IMR-90 (cell line): ENCODE data around the gene INPP5D. TPM values are rescaled to one million over a fixed set of nuclear protein-coding genes. Genes with fewer than 3 reads are reported as not detected.

Source experiments
- ATAC-seq: fragments of 200-7000 bp; cut with Tn5 transposase; 2 replicates; pipeline ENCODE4 v1.9.1; 2020; ENCODE audit warnings: low read depth, mild to moderate bottlenecking, moderate library complexity
- BruUV-seq: library from RNA; stranded (reverse); fragments of 400-500 nt; replicated peaks from 2 replicates; lab custom pipeline; 2021; lab: Mats Ljungman, UMichigan
- CTCF ChIA-PET: fragments of 300-600 bp; formaldehyde crosslinking; extraction: SDS; loops from one replicate; lab custom pipeline; 2021; ENCODE audit warnings: antibody characterized with exemption; lab: Yijun Ruan, JAX
- POLR2A ChIA-PET: fragments of 300-600 bp; sonication (Branson Sonifier 250); formaldehyde crosslinking; loops from one replicate; lab custom pipeline; 2022; ENCODE audit warnings: antibody characterized with exemption; ENCODE audit not compliant: unreplicated experiment; lab: Charles Lee
- DNase-seq: peaks from one replicate; pipeline ENCODE4 v3.0.0; 2013
- H2AFZ ChIP-seq: replicated peaks from 2 replicates; pipeline ENCODE3; 2013; ENCODE audit warnings: low read length, mild to moderate bottlenecking; ENCODE audit not compliant: poor library complexity
- H2AK5ac ChIP-seq: 2 replicates; pipeline ENCODE4 v1.6.1; 2013; ENCODE audit warnings: low read depth, low read length, inconsistent platforms
- H2AK9ac ChIP-seq: replicated peaks from 2 replicates; pipeline ENCODE3; 2013; ENCODE audit warnings: mild to moderate bottlenecking, low read depth, low read length, moderate library complexity; ENCODE audit not compliant: poor library complexity
- H2BK120ac ChIP-seq: 2 replicates; pipeline ENCODE4 v1.6.1; 2013; ENCODE audit warnings: low read depth, low read length, inconsistent platforms
- H2BK15ac ChIP-seq: 3 replicates; pipeline ENCODE4 v1.6.1; 2013; ENCODE audit warnings: low read depth, low read length, inconsistent platforms
- H2BK20ac ChIP-seq: 2 replicates; pipeline ENCODE4 v1.6.1; 2013; ENCODE audit warnings: low read depth, mild to moderate bottlenecking, inconsistent platforms, low read length, moderate library complexity
- H2BK5ac ChIP-seq: 2 replicates; pipeline ENCODE4 v1.6.1; 2013; ENCODE audit warnings: mild to moderate bottlenecking, low read depth, low read length, inconsistent platforms; ENCODE audit not compliant: poor library complexity, severe bottlenecking
- H3K14ac ChIP-seq: replicated peaks from 2 replicates; pipeline ENCODE4 v1.6.1; 2013; ENCODE audit warnings: low read depth, low read length, inconsistent platforms
- H3K18ac ChIP-seq: 2 replicates; pipeline ENCODE4 v1.6.1; 2013; ENCODE audit warnings: low read depth, low read length, control low read depth
- H3K23ac ChIP-seq: 2 replicates; pipeline ENCODE4 v1.6.1; 2013; ENCODE audit warnings: low read depth, low read length, inconsistent platforms
- H3K27ac ChIP-seq: 2 replicates; pipeline ENCODE4 v1.5.1; 2013; ENCODE audit warnings: mild to moderate bottlenecking, control low read depth, low read length; ENCODE audit not compliant: insufficient read depth
- H3K27me3 ChIP-seq: 2 replicates; pipeline ENCODE4 v1.6.1; 2013; ENCODE audit warnings: low read length; ENCODE audit not compliant: control insufficient read depth, insufficient read depth
- H3K36me3 ChIP-seq: 2 replicates; pipeline ENCODE4 v1.6.1; 2013; ENCODE audit warnings: low read length, mixed read lengths; ENCODE audit not compliant: control insufficient read depth, insufficient read depth
- H3K4ac ChIP-seq: 2 replicates; pipeline ENCODE4 v1.6.1; 2013; ENCODE audit warnings: low read depth, low read length, inconsistent platforms
- H3K4me1 ChIP-seq: 2 replicates; pipeline ENCODE4 v1.6.1; 2013; ENCODE audit warnings: low read length, mixed read lengths; ENCODE audit not compliant: control insufficient read depth, insufficient read depth
- H3K4me2 ChIP-seq: 2 replicates; pipeline ENCODE4 v1.6.1; 2013; ENCODE audit warnings: low read depth, mild to moderate bottlenecking, control low read depth, low read length, moderate library complexity
- H3K4me3 ChIP-seq: 2 replicates; pipeline ENCODE4 v1.5.1; 2013; ENCODE audit warnings: low read depth, mild to moderate bottlenecking, control low read depth, low read length, moderate library complexity; ENCODE audit not compliant: insufficient read depth
- H3K56ac ChIP-seq: 2 replicates; pipeline ENCODE4 v1.6.1; 2013; ENCODE audit warnings: low read length, inconsistent platforms; ENCODE audit not compliant: insufficient read depth; ENCODE audit errors: extremely low read depth
- H3K79me1 ChIP-seq, 2 experiments: 2 replicates each; pipeline ENCODE4 v1.6.1; 2013; ENCODE audit warnings: low read length in 2 of 2, inconsistent platforms in 1 of 2, low read depth in 1 of 2
- H3K9ac ChIP-seq: 2 replicates; pipeline ENCODE4 v1.6.1; 2013; ENCODE audit warnings: low read depth, low read length, control low read depth
- H3K9me1 ChIP-seq: 2 replicates; pipeline ENCODE4 v1.6.1; 2013; ENCODE audit warnings: low read length, inconsistent platforms; ENCODE audit not compliant: insufficient read depth
- H3K9me3 ChIP-seq: 2 replicates; pipeline ENCODE4 v1.6.1; 2013; ENCODE audit warnings: low read length; ENCODE audit not compliant: control insufficient read depth, insufficient read depth
- H4K20me1 ChIP-seq: 2 replicates; pipeline ENCODE4 v1.6.1; 2013; ENCODE audit warnings: low read length, inconsistent platforms; ENCODE audit not compliant: insufficient read depth
- H4K5ac ChIP-seq: 2 replicates; pipeline ENCODE4 v1.6.1; 2013; ENCODE audit warnings: mild to moderate bottlenecking, low read depth, low read length, control low read depth
- H4K8ac ChIP-seq, 2 experiments: 2 replicates each; pipeline ENCODE4 v1.6.1; 2013; ENCODE audit warnings: low read depth in 2 of 2, low read length in 2 of 2, control low read depth in 1 of 2, inconsistent platforms in 1 of 2
- H4K91ac ChIP-seq: 2 replicates; pipeline ENCODE4 v1.6.1; 2013; ENCODE audit warnings: low read depth, low read length, inconsistent platforms; ENCODE audit not compliant: insufficient read depth
- BHLHE40 ChIP-seq: fragments of 150-350 bp; IDR thresholded peaks from 2 replicates; pipeline ENCODE4 v1.6.1; 2016; ENCODE audit warnings: mild to moderate bottlenecking, low read depth, low read length
- CEBPB ChIP-seq: IDR thresholded peaks from 2 replicates; pipeline ENCODE4 v1.6.1; 2012; ENCODE audit warnings: low read depth, low read length, improper control_type of control experiment
- FOS ChIP-seq: fragments of 150-350 bp; IDR thresholded peaks from 2 replicates; pipeline ENCODE4 v1.6.1; 2016; ENCODE audit warnings: low read depth, low read length
- MAFK ChIP-seq: IDR thresholded peaks from 2 replicates; pipeline ENCODE4 v1.6.1; 2012; ENCODE audit warnings: low read depth, low read length, improper control_type of control experiment
- MXI1 ChIP-seq: IDR thresholded peaks from 2 replicates; pipeline ENCODE4 v1.6.1; 2012; ENCODE audit warnings: low read depth, mild to moderate bottlenecking, low read length, moderate library complexity, borderline replicate concordance
- NFE2L2 ChIP-seq: fragments of 150-350 bp; IDR thresholded peaks from 2 replicates; pipeline ENCODE4 v1.6.1; 2016; ENCODE audit warnings: low read depth, mild to moderate bottlenecking, low read length
- POLR2A ChIP-seq: IDR thresholded peaks from 2 replicates; pipeline ENCODE4 v1.6.1; 2012; ENCODE audit warnings: mild to moderate bottlenecking, low read depth, low read length
- RAD21 ChIP-seq: IDR thresholded peaks from 2 replicates; pipeline ENCODE4 v1.6.1; 2012; ENCODE audit warnings: low read length, improper control_type of control experiment
- SMC3 ChIP-seq: fragments of 150-350 bp; IDR thresholded peaks from 2 replicates; pipeline ENCODE4 v1.6.1; 2016; ENCODE audit warnings: low read depth, mild to moderate bottlenecking, antibody characterized with exemption, low read length, moderate library complexity
- USF2 ChIP-seq: fragments of 150-350 bp; IDR thresholded peaks from 2 replicates; pipeline ENCODE4 v1.6.1; 2017; ENCODE audit warnings: mild to moderate bottlenecking, antibody characterized with exemption, low read length, low read depth
- WGBS, 2 experiments: methylation state at CpG; one replicate each; pipeline versions ENCODE4 v1.1.5 to v1.1.7; 2013; ENCODE audit warnings: missing lambda C conversion rate in 2 of 2; ENCODE audit not compliant: insufficient read length in 1 of 2; ENCODE audit errors: extremely low coverage in 2 of 2; 5-methylcytosine and 5-hydroxymethylcytosine counted together
- dilution Hi-C: fragments of 300-500 bp; cut with HindIII; formaldehyde crosslinking; loops from one replicate; pipeline ENCODE4 v1.14.3; 2018; ENCODE audit warnings: low sequenced_read_pairs; ENCODE audit not compliant: unreplicated experiment
- in situ Hi-C: fragments of 300-500 bp; cut with MboI; formaldehyde crosslinking; loops from 3 replicates; pipeline ENCODE4 v1.14.3; 2019; ENCODE audit warnings: low sequenced_read_pairs, inconsistent platforms, mixed read lengths
- intact Hi-C: fragments of 100-400 bp; cut with micrococcal nuclease; formaldehyde crosslinking; loops from 2 replicates; pipeline ENCODE4 v1.10.0; 2022
- polyA plus RNA-seq, 3 experiments: library from polyadenylated mRNA; depleted of rRNA; stranded (reverse); fragments of >200 nt; gene quantifications; 2 replicates each; pipeline ENCODE4 v1.2.3, GENCODE V29; 2012; ENCODE audit warnings: low replicate concordance in 1 of 3
- total RNA-seq: library from RNA; depleted of rRNA; stranded (reverse); fragments of >200 nt; gene quantifications from 2 replicates; pipeline ENCODE4 v1.2.3, GENCODE V29; 2012
- TF ChIP-seq, protein P1 (sequence below): fragments of 150-350 bp; IDR thresholded peaks from 2 replicates; pipeline ENCODE4 v1.6.1; 2016; ENCODE audit warnings: low read depth, mild to moderate bottlenecking, low read length, moderate library complexity, borderline replicate concordance
- TF ChIP-seq, protein P2 (sequence below): conservative IDR thresholded peaks from 2 replicates; pipeline ENCODE4 v1.5.1; 2012; ENCODE audit warnings: mild to moderate bottlenecking, low read depth, low read length, improper control_type of control experiment

The INPP5D gene
- total and polyA plus RNA-seq, 2 of the 4 experiments (the other 2 are of a cell fraction) = 0.18 to 0.29 TPM

GRCh38 chr2:233101141-233101540, 41.0 kb downstream of the INPP5D start:
- Histone ChIP-seq H3K27ac (no peak overlapping the region), H3K9me1 (no peaks in the 10 kb centered on the region), H3K14ac (no peak overlapping the region), H3K36me3 (no peaks in the 10 kb centered on the region), H2BK20ac (no peak overlapping the region), H3K4me2 (no peak overlapping the region), H3K4me3 (no peak overlapping the region), H3K56ac (no peak overlapping the region), H4K20me1 (no peaks in the 10 kb centered on the region), H3K18ac (no peak overlapping the region), H2BK15ac (no peak overlapping the region), H3K9ac (no peak overlapping the region), H3K4me1 (no peaks in the 10 kb centered on the region), H3K9me3 (no peaks in the 10 kb centered on the region), H2AFZ (no peak overlapping the region), H2BK120ac (no peak overlapping the region), H2AK9ac (no peak overlapping the region), H4K91ac (no peak overlapping the region), H3K23ac (no peak overlapping the region), H3K79me1 (no peaks in the 10 kb centered on the region), H4K8ac (no peak overlapping the region), H2BK5ac (no peak overlapping the region), H3K27me3 (peaks cover 6% of the 10 kb centered on the region), H2AK5ac (no peak overlapping the region), H3K4ac (no peak overlapping the region), H4K5ac (no peak overlapping the region)
- no TSS peak for BruUV-seq
- dilution Hi-C loops = no loop called here
- no peak for DNase-seq
- WGBS, 2 experiments = 80% methylated on average over 1 of the region's 4 CpGs; no CpG with 5 or more reads in 1 of the 2 experiments
- intact Hi-C loops = no loop called here
- ATAC-seq = no peak
- ChIA-PET POLR2A (no interaction called here), CTCF (no interaction called here)
- TF ChIP-seq, protein P1, sequence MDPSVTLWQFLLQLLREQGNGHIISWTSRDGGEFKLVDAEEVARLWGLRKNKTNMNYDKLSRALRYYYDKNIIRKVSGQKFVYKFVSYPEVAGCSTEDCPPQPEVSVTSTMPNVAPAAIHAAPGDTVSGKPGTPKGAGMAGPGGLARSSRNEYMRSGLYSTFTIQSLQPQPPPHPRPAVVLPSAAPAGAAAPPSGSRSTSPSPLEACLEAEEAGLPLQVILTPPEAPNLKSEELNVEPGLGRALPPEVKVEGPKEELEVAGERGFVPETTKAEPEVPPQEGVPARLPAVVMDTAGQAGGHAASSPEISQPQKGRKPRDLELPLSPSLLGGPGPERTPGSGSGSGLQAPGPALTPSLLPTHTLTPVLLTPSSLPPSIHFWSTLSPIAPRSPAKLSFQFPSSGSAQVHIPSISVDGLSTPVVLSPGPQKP = no peak
- TF ChIP-seq POLR2A (no peak), USF2 (no peak), MXI1 (no peak), RAD21 (no peak), MAFK (no peak), SMC3 (no peak), CEBPB (no peak), BHLHE40 (no peak), FOS (no peak), NFE2L2 (no peak)
- TF ChIP-seq, protein P2, sequence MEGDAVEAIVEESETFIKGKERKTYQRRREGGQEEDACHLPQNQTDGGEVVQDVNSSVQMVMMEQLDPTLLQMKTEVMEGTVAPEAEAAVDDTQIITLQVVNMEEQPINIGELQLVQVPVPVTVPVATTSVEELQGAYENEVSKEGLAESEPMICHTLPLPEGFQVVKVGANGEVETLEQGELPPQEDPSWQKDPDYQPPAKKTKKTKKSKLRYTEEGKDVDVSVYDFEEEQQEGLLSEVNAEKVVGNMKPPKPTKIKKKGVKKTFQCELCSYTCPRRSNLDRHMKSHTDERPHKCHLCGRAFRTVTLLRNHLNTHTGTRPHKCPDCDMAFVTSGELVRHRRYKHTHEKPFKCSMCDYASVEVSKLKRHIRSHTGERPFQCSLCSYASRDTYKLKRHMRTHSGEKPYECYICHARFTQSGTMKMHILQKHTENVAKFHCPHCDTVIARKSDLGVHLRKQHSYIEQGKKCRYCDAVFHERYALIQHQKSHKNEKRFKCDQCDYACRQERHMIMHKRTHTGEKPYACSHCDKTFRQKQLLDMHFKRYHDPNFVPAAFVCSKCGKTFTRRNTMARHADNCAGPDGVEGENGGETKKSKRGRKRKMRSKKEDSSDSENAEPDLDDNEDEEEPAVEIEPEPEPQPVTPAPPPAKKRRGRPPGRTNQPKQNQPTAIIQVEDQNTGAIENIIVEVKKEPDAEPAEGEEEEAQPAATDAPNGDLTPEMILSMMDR = no peak
- in situ Hi-C loops = no loop called here
